Measurements from ENCODE around the gene AASS. TPM values are rescaled to one million over a fixed set of nuclear protein-coding genes. Genes with fewer than 3 reads are reported as not detected.
"Not testable (repeated sequence)": the region's sequence is repeated elsewhere in the genome, so short reads cannot be mapped to it uniquely, and the experiment has no call there.

AASS gene
- total RNA-seq, 1 donor = 20.8 TPM

DNA sequence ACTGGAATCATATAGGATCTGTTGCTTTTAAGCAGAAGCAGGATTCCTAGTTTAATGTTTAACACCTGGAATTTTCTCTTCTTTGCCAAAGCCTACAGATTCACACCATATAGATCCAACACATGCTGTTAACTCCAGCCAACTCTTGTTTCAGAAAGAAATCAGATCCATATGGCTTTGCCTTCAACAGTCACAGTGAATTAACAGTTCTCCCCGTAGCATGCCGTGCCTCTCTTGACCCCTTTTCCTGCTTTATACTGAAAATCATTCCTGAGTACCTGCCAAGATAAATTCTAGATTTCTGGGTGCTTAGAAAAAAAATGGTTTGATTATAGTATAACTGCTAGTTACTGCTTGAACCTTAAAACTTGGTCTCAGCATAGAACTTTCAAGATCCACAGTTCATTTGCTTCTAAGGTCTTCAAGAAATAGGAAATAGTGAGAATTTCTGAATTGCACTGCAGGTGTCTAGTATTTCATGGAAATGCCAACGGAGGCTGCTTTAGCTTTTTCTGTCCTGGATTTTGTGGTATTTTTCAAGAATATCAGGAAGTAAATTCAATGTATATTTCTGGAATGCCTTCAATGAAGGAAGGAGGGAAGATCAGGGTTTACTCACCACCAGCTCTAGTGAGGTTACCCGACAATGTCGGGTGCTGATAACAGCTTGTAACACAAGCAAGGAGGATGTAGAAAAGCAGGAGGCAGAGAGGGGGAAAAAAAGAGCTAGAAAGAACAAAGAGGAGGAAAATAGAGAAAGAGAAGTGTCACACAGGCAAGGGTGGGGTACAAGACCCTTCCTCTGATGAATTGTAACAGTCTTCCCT lies 6.6 kb downstream of the AASS start:
- no peak for TF ChIP-seq CTCF (IDR thresholded peaks at IDR 0.05; ENCODE audit: insufficient read depth, low read length)
- peak; percentile 59 for DNase-seq (ENCODE audit: low read depth)
- peak overlapping the region; percentile 59 for H3K4me3 ChIP-seq (ENCODE audit: low read depth, low read length)

DNA sequence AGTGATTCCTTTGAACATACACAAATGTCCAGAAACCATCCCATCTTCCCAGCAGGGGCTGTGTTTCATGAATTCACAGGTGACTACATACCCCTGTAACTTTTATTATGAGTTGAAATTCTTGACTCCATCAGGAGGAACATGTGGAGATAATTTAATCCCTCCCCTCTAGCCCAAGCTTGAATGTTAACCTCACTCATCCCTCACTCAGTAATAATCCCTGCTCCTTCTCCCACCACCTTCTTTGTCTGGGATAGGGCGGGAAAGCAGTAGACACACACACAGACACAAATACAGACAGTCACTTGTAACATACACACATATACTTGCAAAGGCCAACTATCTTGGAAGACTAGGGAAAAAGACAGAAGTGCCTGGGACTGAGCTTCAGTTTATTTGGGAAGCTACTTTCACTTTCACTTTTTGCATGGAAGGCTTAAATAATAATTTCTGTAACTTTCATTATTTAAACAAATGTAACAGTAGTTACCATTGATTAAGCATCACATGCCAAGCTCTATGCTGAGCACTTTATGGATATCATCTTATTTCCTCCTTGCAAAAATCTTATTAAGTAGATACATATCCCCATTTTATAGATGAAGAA lies 7.3 kb downstream of the AASS start:
- no peak for TF ChIP-seq CTCF (IDR thresholded peaks at IDR 0.05; ENCODE audit: insufficient read depth, low read length)
- DNase-seq (ENCODE audit: low read depth) = peak; percentile 39
- H3K4me3 ChIP-seq (ENCODE audit: low read depth, low read length) = peak overlapping the region; percentile 59

GRCh38 chr7:122136078-122136477 lies 8.0 kb downstream of the AASS start:
- TF ChIP-seq CTCF (IDR thresholded peaks at IDR 0.05; ENCODE audit: insufficient read depth, low read length) = no peak
- H3K4me3 ChIP-seq (ENCODE audit: low read depth, low read length) = no peak overlapping the region
- DNase-seq (ENCODE audit: low read depth) = peak; percentile 39

GRCh38 chr7:122135275-122135674 lies 8.8 kb downstream of the AASS start:
- H3K4me3 ChIP-seq (ENCODE audit: low read depth, low read length) = no peak overlapping the region
- no peak for TF ChIP-seq CTCF (IDR thresholded peaks at IDR 0.05; ENCODE audit: insufficient read depth, low read length)
- DNase-seq (ENCODE audit: low read depth) = no peak

DNA sequence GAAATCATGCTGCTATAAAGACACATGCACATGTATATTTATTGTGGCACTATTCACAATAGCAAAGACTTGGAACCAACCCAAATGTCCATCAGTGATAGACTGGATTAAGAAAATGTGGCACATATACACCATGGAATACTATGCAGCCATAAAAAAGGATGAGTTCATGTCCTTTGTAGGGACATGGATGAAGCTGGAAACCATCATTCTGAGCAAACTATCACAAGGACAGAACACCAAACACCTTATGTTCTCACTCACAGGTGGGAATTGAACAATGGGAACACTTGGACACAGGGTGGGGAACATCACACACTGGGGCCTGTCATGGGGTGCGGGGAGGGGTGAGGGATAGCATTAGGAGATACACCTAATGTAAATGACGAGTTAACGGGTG lies 9.3 kb downstream of the AASS start:
- DNase-seq (ENCODE audit: low read depth); H3K4me3 ChIP-seq (ENCODE audit: low read depth, low read length): not testable (repeated sequence)

DNA sequence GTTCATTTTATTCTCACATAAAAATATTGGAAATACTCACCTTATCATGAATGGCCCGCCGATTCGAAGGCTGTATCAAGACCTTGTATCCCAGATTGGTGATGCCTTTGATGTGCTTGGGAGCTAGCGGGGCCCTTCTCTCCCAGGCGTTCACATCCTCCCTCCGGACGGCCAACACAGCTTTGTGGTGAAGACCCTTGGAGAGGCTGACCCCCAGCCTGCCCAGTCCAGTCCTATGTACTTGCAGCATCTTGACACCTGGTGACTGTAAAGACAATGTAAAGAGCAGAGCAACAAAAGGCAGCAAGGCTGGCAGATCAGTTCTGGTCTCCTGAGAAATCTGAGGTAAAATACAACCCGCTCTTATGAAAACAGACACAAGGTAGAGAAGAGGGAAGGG lies 10.6 kb downstream of the AASS start:
- H3K4me3 ChIP-seq (ENCODE audit: low read depth, low read length) = no peak overlapping the region
- TF ChIP-seq CTCF (IDR thresholded peaks at IDR 0.05; ENCODE audit: insufficient read depth, low read length) = no peak

GRCh38 chr7:122132341-122132740 lies 11.7 kb downstream of the AASS start:
- H3K4me3 ChIP-seq (ENCODE audit: low read depth, low read length) = no peak overlapping the region
- TF ChIP-seq CTCF (IDR thresholded peaks at IDR 0.05; ENCODE audit: insufficient read depth, low read length) = no peak
- DNase-seq (ENCODE audit: low read depth) = peak; percentile 56

More for the DNA sequence above, 10.6 kb downstream of the AASS start:
- DNase-seq (ENCODE audit: low read depth) = no peak

All from fibroblast of the aortic adventitia (primary cell).